Measurements from ENCODE around the gene PRKAG2. TPM values are rescaled to one million over a fixed set of nuclear protein-coding genes. Genes with fewer than 3 reads are reported as not detected.
A peak's percentile ranks its signal among the peaks of the same experiment; 100 is the strongest.

Gene PRKAG2
- total and polyA plus RNA-seq, 2 of the 13 experiments (the other 11 are each of a cell fraction or from before 2014, with no cell fraction given) = 0.90 to 1.3 TPM

- 0 out of 2 replicates have a peak, but pooled peaks have one; percentile 19 for TF ChIP-seq BCL6 (CRISPR knock-in tag; IDR thresholded peaks at IDR 0.05)
Measured at GRCh38 chr7:151759591-151760042, 117.3 kb downstream of the PRKAG2 start (continued).

- Histone ChIP-seq H3K27me3 (ENCODE audit: control insufficient read depth in 1 of 2, insufficient read depth in 2 of 2, low read length in 2 of 2) (peaks cover 3 to 31% of the 10 kb centered on the region in 2 experiments; a peak in 4 of 5 replicates), H3K4me2 (ENCODE audit: low read depth, low read length) (no peak overlapping the region), H3K36me3 (replicated peaks in 1 of 2; ENCODE audit: control insufficient read depth in 1 of 2, insufficient read depth in 2 of 2, low read length in 2 of 2) (no peaks in the 10 kb centered on the region), H3K4me1 (ENCODE audit: insufficient read depth, low read length) (peaks cover 6% of the 10 kb centered on the region; the same call in 1 of the 2 replicates), H3K79me2 (ENCODE audit: insufficient read depth, low read length) (no peaks in the 10 kb centered on the region), H3K27ac (ENCODE audit: extremely low read length, insufficient read depth, low read length) (no peak overlapping the region), H3K9ac (ENCODE audit: insufficient read depth, low read depth, low read length) (no peak overlapping the region), H3K4me3 (replicated peaks in 1 of 3; ENCODE audit: insufficient read depth in 1 of 3, low read depth in 2 of 3, low read length in 3 of 3) (no peak overlapping the region), H4K20me1 (ENCODE audit: insufficient read depth, low read length) (no peaks in the 10 kb centered on the region), H2AFZ (ENCODE audit: low read length) (no peak overlapping the region), H3K9me3 (ENCODE audit: low read length) (no peaks in the 10 kb centered on the region)
- ATAC-seq (peak; percentile 14; the same call in 2 of the 3 replicates), DNase-seq (ENCODE audit: low spot score) (no peak), FAIRE-seq (no peak)
- in situ Hi-C loops (cut with HindIII; ENCODE audit: extremely low pct_ligation_motif_present, low pct_unique_long_range_greater_than_20kb) = loop anchor here (5.0 to 10.0 kb wide), 2 partner anchors 132 to 194 kb away; no protein-coding TSS in a partner anchor
- intact Hi-C loops (cut with micrococcal nuclease; ENCODE audit: unreplicated experiment) = loop anchor here (2.0 kb wide), 2 partner anchors 132 to 188 kb away; no protein-coding TSS in a partner anchor
- no peak for TF ChIP-seq GZF1 (CRISPR knock-in tag; IDR thresholded peaks at IDR 0.05)
- no peak for TF ChIP-seq ETV5 (CRISPR knock-in tag; IDR thresholded peaks at IDR 0.05; ENCODE audit: borderline replicate concordance)
- TF ChIP-seq MAX (IDR thresholded peaks at IDR 0.05) = no peak
- TF ChIP-seq RXRB (CRISPR knock-in tag; IDR thresholded peaks at IDR 0.05; ENCODE audit: borderline replicate concordance) = no peak
- BruUV-seq (replicated peaks) = no TSS peak
- WGBS (ENCODE audit: low lambda C conversion rate) = 47% methylated on average over 18 of the region's 18 CpGs
- ChIA-PET CTCF (ENCODE audit: low intra/inter-chr PET ratio, low total read pairs) (interaction anchor here (0.9 to 2.7 kb wide), 5 partner anchors 132 to 449 kb away, joined by 3 to 14 read pairs (median 9); no protein-coding TSS in a partner anchor), POLR2A (no interaction called here)
Measured at GRCh38 chr7:151758622-151759540, 118.0 kb downstream of the PRKAG2 start.
